ENCODE results near the gene SLC25A30.

The SLC25A30 gene

GRCh38 chr13:45439008-45439407 is 20.8 kb upstream of the SLC25A30 start:
- Histone ChIP-seq H2AFZ (ENCODE audit: low read length) (no peak overlapping the region), H3K9me2 (ENCODE audit: low read depth, low read length) (no peaks in the 10 kb centered on the region)

DNA sequence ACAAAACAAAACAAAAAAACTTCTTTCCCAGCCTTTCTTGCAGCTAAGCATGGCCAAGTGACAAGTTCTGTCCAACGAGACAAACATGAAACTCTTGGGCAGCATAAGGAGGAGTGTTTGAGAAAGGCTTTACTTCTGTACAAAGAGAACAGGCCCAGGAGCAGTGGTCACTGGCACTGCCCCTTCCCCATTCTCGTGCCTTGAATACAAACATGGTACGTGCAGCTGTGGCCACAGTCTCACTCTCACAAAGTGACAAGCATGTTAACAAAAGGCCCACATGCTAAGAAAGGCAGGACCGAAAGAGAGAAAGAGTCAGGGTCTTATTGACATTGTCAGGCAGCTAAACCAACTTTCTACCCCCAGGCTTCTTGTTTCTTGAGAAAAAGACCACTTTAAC is 19.8 kb upstream of the SLC25A30 start:
- no peaks in the 10 kb centered on the region for H3F3A ChIP-seq (ENCODE audit: insufficient read depth, low read length)
- no peaks in the 10 kb centered on the region for H3K36me3 ChIP-seq (ENCODE audit: insufficient read depth, low read length)
- no peaks in the 10 kb centered on the region for H3K4me1 ChIP-seq (ENCODE audit: insufficient read depth, low read length, severe bottlenecking)
- H3K27ac ChIP-seq (ENCODE audit: low read depth, low read length, poor library complexity, severe bottlenecking): no peak overlapping the region
- H3K9me3 ChIP-seq (ENCODE audit: low read length): no peaks in the 10 kb centered on the region
- no peak for TF ChIP-seq EZH2 (IDR thresholded peaks at IDR 0.05; ENCODE audit: borderline replicate concordance, low read length)
- TF ChIP-seq, protein P1, sequence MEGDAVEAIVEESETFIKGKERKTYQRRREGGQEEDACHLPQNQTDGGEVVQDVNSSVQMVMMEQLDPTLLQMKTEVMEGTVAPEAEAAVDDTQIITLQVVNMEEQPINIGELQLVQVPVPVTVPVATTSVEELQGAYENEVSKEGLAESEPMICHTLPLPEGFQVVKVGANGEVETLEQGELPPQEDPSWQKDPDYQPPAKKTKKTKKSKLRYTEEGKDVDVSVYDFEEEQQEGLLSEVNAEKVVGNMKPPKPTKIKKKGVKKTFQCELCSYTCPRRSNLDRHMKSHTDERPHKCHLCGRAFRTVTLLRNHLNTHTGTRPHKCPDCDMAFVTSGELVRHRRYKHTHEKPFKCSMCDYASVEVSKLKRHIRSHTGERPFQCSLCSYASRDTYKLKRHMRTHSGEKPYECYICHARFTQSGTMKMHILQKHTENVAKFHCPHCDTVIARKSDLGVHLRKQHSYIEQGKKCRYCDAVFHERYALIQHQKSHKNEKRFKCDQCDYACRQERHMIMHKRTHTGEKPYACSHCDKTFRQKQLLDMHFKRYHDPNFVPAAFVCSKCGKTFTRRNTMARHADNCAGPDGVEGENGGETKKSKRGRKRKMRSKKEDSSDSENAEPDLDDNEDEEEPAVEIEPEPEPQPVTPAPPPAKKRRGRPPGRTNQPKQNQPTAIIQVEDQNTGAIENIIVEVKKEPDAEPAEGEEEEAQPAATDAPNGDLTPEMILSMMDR (IDR thresholded peaks at IDR 0.05; ENCODE audit: low read length): no peak
- no peak overlapping the region for H3K9ac ChIP-seq (ENCODE audit: low read length)
- no peak overlapping the region for H3K4me2 ChIP-seq (ENCODE audit: low read length)
- no peak overlapping the region for H2AFZ ChIP-seq (ENCODE audit: low read length)
- no peak overlapping the region for H3K4me3 ChIP-seq (ENCODE audit: low read depth, low read length, poor library complexity, severe bottlenecking)
- no peaks in the 10 kb centered on the region for H3K79me2 ChIP-seq (ENCODE audit: insufficient read depth, low read length)
- no peaks in the 10 kb centered on the region for H3K27me3 ChIP-seq (ENCODE audit: insufficient read depth, low read length)
- H4K20me1 ChIP-seq (ENCODE audit: insufficient read depth, low read length): no peaks in the 10 kb centered on the region
- no peaks in the 10 kb centered on the region for H3K9me2 ChIP-seq (ENCODE audit: low read depth, low read length)

More at GRCh38 chr13:45439008-45439407, 20.8 kb upstream of the SLC25A30 start:
- Histone ChIP-seq H3K27me3 (ENCODE audit: insufficient read depth, low read length) (no peaks in the 10 kb centered on the region), H3K9ac (ENCODE audit: low read length) (no peak overlapping the region), H3K36me3 (ENCODE audit: insufficient read depth, low read length) (no peaks in the 10 kb centered on the region), H3K4me1 (ENCODE audit: insufficient read depth, low read length, severe bottlenecking) (no peaks in the 10 kb centered on the region), H3K4me2 (ENCODE audit: low read length) (no peak overlapping the region), H3K27ac (ENCODE audit: low read depth, low read length, poor library complexity, severe bottlenecking) (no peak overlapping the region), H3K9me3 (ENCODE audit: low read length) (no peaks in the 10 kb centered on the region), H3K4me3 (ENCODE audit: low read depth, low read length, poor library complexity, severe bottlenecking) (no peak overlapping the region), H3F3A (ENCODE audit: insufficient read depth, low read length) (no peaks in the 10 kb centered on the region), H3K79me2 (ENCODE audit: insufficient read depth, low read length) (no peaks in the 10 kb centered on the region), H4K20me1 (ENCODE audit: insufficient read depth, low read length) (no peaks in the 10 kb centered on the region)
- no peak for TF ChIP-seq EZH2 (IDR thresholded peaks at IDR 0.05; ENCODE audit: borderline replicate concordance, low read length)
- TF ChIP-seq, protein P1 (IDR thresholded peaks at IDR 0.05; ENCODE audit: low read length): no peak

DNA sequence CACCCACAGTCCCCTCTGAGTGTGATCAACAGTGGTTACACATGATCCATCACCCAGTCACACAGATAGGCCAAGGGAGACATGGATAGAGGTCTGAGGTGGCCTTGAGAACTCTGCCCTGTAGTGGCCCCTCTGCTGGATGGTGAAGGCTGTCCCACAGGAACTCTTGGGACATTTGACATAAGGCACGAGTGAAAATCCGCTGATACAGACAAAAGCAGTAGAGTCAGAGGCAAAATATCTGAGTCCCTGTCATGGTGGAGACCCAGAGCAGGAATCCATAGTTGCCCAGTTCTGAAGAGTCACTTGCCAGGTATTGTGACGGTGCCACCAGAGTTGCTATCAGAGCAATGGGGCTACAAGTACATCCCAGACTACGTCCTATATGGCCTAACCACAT is 18.8 kb upstream of the SLC25A30 start:
- H3K79me2 ChIP-seq (ENCODE audit: insufficient read depth, low read length): no peaks in the 10 kb centered on the region
- H3K4me2 ChIP-seq (ENCODE audit: low read length): no peak overlapping the region
- no peaks in the 10 kb centered on the region for H3K9me2 ChIP-seq (ENCODE audit: low read depth, low read length)
- no peak overlapping the region for H2AFZ ChIP-seq (ENCODE audit: low read length)
- TF ChIP-seq EZH2 (IDR thresholded peaks at IDR 0.05; ENCODE audit: borderline replicate concordance, low read length): no peak
- TF ChIP-seq, protein P1 (IDR thresholded peaks at IDR 0.05; ENCODE audit: low read length): no peak
- no peaks in the 10 kb centered on the region for H3K9me3 ChIP-seq (ENCODE audit: low read length)
- H3K4me1 ChIP-seq (ENCODE audit: insufficient read depth, low read length, severe bottlenecking): no peaks in the 10 kb centered on the region
- H4K20me1 ChIP-seq (ENCODE audit: insufficient read depth, low read length): no peaks in the 10 kb centered on the region
- no peaks in the 10 kb centered on the region for H3F3A ChIP-seq (ENCODE audit: insufficient read depth, low read length)
- H3K27ac ChIP-seq (ENCODE audit: low read depth, low read length, poor library complexity, severe bottlenecking): no peak overlapping the region
- H3K9ac ChIP-seq (ENCODE audit: low read length): no peak overlapping the region
- 0 out of 2 replicates have a peak, but pooled peaks cover 6% of the 10 kb centered on the region for H3K27me3 ChIP-seq (ENCODE audit: insufficient read depth, low read length)
- no peak overlapping the region for H3K4me3 ChIP-seq (ENCODE audit: low read depth, low read length, poor library complexity, severe bottlenecking)
- no peaks in the 10 kb centered on the region for H3K36me3 ChIP-seq (ENCODE audit: insufficient read depth, low read length)

Data from OCI-LY1 (cell line).